Measurements from ENCODE around the gene HSPBP1. TPM values are rescaled to one million over a fixed set of nuclear protein-coding genes. Genes with fewer than 3 reads are reported as not detected.

The HSPBP1 gene
- polyA plus RNA-seq, 3 donors: 12.3 to 17.0 (median 15.3) TPM

GRCh38 chr19:55316646-55317045, 36.7 kb upstream of the HSPBP1 start:
- Mint-ChIP-seq H3K27ac (peak overlapping the region in 1 of 7 donors; percentile 50), H3K4me3 (no peak overlapping the region), H3K4me1 (peaks cover 21% of the 10 kb centered on the region), H3K27me3 (ENCODE audit: low read depth in 3 of 3) (no peaks in the 10 kb centered on the region), H3K9me3 (peaks cover 0 to 2% (median 0%) of the 10 kb centered on the region in 7 donors), H3K36me3 (peaks cover 66 to 92% of the 10 kb centered on the region in 2 donors)
- H3K4me2 ChIP-seq (replicated peaks; ENCODE audit: extremely low read depth, low read length, poor library complexity, severe bottlenecking): no peak overlapping the region
- H3K9ac ChIP-seq (ENCODE audit: insufficient read depth, low read length, poor library complexity, severe bottlenecking): no peak overlapping the region
- 89% methylated on average over 8 of the region's 8 CpGs for WGBS (ENCODE audit: insufficient coverage)
- no peak overlapping the region for H3K4me3 ChIP-seq (replicated peaks in 1 of 3; ENCODE audit: low read depth in 2 of 3, low read length in 3 of 3)
- no peak for DNase-seq
- H3K4me1 ChIP-seq (ENCODE audit: control insufficient read depth in 1 of 2, insufficient read depth in 2 of 2, low read length in 2 of 2): peaks cover 9 to 12% of the 10 kb centered on the region in 2 donors
- TF ChIP-seq CTCF (IDR thresholded peaks at IDR 0.05): no peak
- H4K20me1 ChIP-seq (ENCODE audit: insufficient read depth, low read length): peaks cover 67% of the 10 kb centered on the region
- intact Hi-C loops (cut with micrococcal nuclease): no loop called here
- H3K27me3 ChIP-seq (ENCODE audit: control insufficient read depth in 2 of 2, insufficient read depth in 2 of 2, low read length in 2 of 2): no peaks in the 10 kb centered on the region
- no peak overlapping the region for H2AFZ ChIP-seq (ENCODE audit: insufficient read depth, low read depth, low read length, poor library complexity, severe bottlenecking)
- no peaks in the 10 kb centered on the region for H3K9me3 ChIP-seq (replicated peaks in 1 of 2; ENCODE audit: control insufficient read depth in 1 of 2, insufficient read depth in 1 of 2, low read length in 2 of 2)
- H3K79me2 ChIP-seq (ENCODE audit: insufficient read depth, low read length): peaks cover 11% of the 10 kb centered on the region
- H3K27ac ChIP-seq (ENCODE audit: low read depth in 1 of 2, low read length in 2 of 2): no peak overlapping the region
- H3K36me3 ChIP-seq (replicated peaks in 1 of 2; ENCODE audit: control insufficient read depth in 1 of 2, insufficient read depth in 2 of 2, low read length in 2 of 2): peaks cover 55 to 77% of the 10 kb centered on the region in 2 donors

- H3K4me3 Mint-ChIP-seq: no peak overlapping the region
- Histone ChIP-seq H3K4me3 (replicated peaks in 1 of 3; ENCODE audit: low read depth in 2 of 3, low read length in 3 of 3) (no peak overlapping the region), H3K27ac (ENCODE audit: low read depth in 1 of 2, low read length in 2 of 2) (no peak overlapping the region), H3K4me2 (replicated peaks; ENCODE audit: extremely low read depth, low read length, poor library complexity, severe bottlenecking) (no peak overlapping the region), H3K79me2 (ENCODE audit: insufficient read depth, low read length) (peaks cover 5% of the 10 kb centered on the region), H4K20me1 (ENCODE audit: insufficient read depth, low read length) (peaks cover 66% of the 10 kb centered on the region), H3K9me3 (replicated peaks in 1 of 2; ENCODE audit: control insufficient read depth in 1 of 2, insufficient read depth in 1 of 2, low read length in 2 of 2) (no peaks in the 10 kb centered on the region), H3K4me1 (ENCODE audit: control insufficient read depth in 1 of 2, insufficient read depth in 2 of 2, low read length in 2 of 2) (peaks cover 3 to 6% of the 10 kb centered on the region in 2 donors), H2AFZ (ENCODE audit: insufficient read depth, low read depth, low read length, poor library complexity, severe bottlenecking) (no peak overlapping the region), H3K36me3 (replicated peaks in 1 of 2; ENCODE audit: control insufficient read depth in 1 of 2, insufficient read depth in 2 of 2, low read length in 2 of 2) (peaks cover 55 to 75% of the 10 kb centered on the region in 2 donors), H3K27me3 (ENCODE audit: control insufficient read depth in 2 of 2, insufficient read depth in 2 of 2, low read length in 2 of 2) (no peaks in the 10 kb centered on the region), H3K9ac (ENCODE audit: insufficient read depth, low read length, poor library complexity, severe bottlenecking) (no peak overlapping the region)
- H3K9me3 Mint-ChIP-seq: peaks cover 0 to 2% (median 0%) of the 10 kb centered on the region in 7 donors
- TF ChIP-seq CTCF (IDR thresholded peaks at IDR 0.05): no peak
- no peak for DNase-seq
- peaks cover 15% of the 10 kb centered on the region for H3K4me1 Mint-ChIP-seq
- H3K27me3 Mint-ChIP-seq (ENCODE audit: low read depth in 3 of 3): peaks cover 0 to 2% (median 0%) of the 10 kb centered on the region in 3 donors
- H3K36me3 Mint-ChIP-seq: peaks cover 62 to 88% of the 10 kb centered on the region in 2 donors
- H3K27ac Mint-ChIP-seq: no peak overlapping the region
- intact Hi-C loops (cut with micrococcal nuclease): no loop called here
- WGBS (ENCODE audit: insufficient coverage): 88% methylated on average over 11 of the region's 13 CpGs
Measured at GRCh38 chr19:55315956-55316525, 36.1 kb upstream of the HSPBP1 start.
